PFSK-1 (cell line): ENCODE measurements around the gene IFT122.

Experiments used
- FOXP2 ChIP-seq: optimal IDR thresholded peaks from 2 replicates; pipeline ENCODE3; 2011; ENCODE audit warnings: borderline replicate concordance, control low read depth, inconsistent platforms; ENCODE audit not compliant: insufficient read depth; ENCODE audit errors: extremely low read length, extremely low read depth
- POLR2AphosphoS5 ChIP-seq: IDR thresholded peaks from 2 replicates; pipeline ENCODE4 v1.6.1; 2012; ENCODE audit warnings: low read depth, mild to moderate bottlenecking, control low read depth, low read length, moderate library complexity
- REST ChIP-seq, 2 experiments: IDR thresholded peaks; 2 replicates each; pipeline versions ENCODE4 v1.6.1 to v1.8.0; 2011 to 2012; ENCODE audit warnings: low read depth in 2 of 2, low read length in 2 of 2, control low read depth in 1 of 2, inconsistent platforms in 1 of 2, mild to moderate bottlenecking in 1 of 2, moderate library complexity in 1 of 2; ENCODE audit not compliant: insufficient read depth in 1 of 2
- SIN3A ChIP-seq: IDR thresholded peaks from 2 replicates; pipeline ENCODE4 v1.6.1; 2012; ENCODE audit warnings: mild to moderate bottlenecking, low read length, moderate library complexity, borderline replicate concordance; ENCODE audit not compliant: insufficient read depth
- TAF1 ChIP-seq: IDR thresholded peaks from 2 replicates; pipeline ENCODE4 v1.6.1; 2012; ENCODE audit warnings: low read length, control low read depth, borderline replicate concordance; ENCODE audit not compliant: insufficient read depth

GRCh38 chr3:129439817-129440617 is at the start of gene IFT122, which contains the start of gene MBD4:
- TF ChIP-seq POLR2AphosphoS5 (peak; percentile 44), TAF1 (peak; percentile 83), SIN3A (peak; percentile 85; the same call in 1 of the 2 replicates), REST (IDR thresholded peaks at IDR 0.05; ENCODE audit: insufficient read depth in 1 of 2, low read depth in 2 of 2, low read length in 2 of 2) (peak in 1 of 2 experiments; percentile 41; a peak in 1 of 4 replicates), FOXP2 (peak; percentile 76)
